Measurements from ENCODE around the gene LMF2. TPM values are rescaled to one million over a fixed set of nuclear protein-coding genes. Genes with fewer than 3 reads are reported as not detected.

LMF2 gene
- total and polyA plus RNA-seq, 2 of the 8 experiments (the other 6 are each of a cell fraction or from before 2014, with no cell fraction given): 34.3 to 62.9 TPM

- H3K9ac ChIP-seq (replicated peaks in 1 of 4; ENCODE audit: extremely low read depth in 1 of 4, low read depth in 3 of 4, low read length in 3 of 4): no peak overlapping the region
These were observed 23.0 kb upstream of the LMF2 start for GRCh38 chr22:50530580-50530876.

More at GRCh38 chr22:50530580-50530876, 23.0 kb upstream of the LMF2 start:
- H2BK120ac ChIP-seq (replicated peaks; ENCODE audit: low read depth, low read length): no peak overlapping the region
- no peak overlapping the region for H3K14ac ChIP-seq (ENCODE audit: insufficient read length)
- POLR2A ChIA-PET (ENCODE audit: partially characterized antibody): no interaction called here
- no peaks in the 10 kb centered on the region for H3K79me1 ChIP-seq (ENCODE audit: low read depth, low read length)
- H4K20me1 ChIP-seq (replicated peaks in 1 of 2; ENCODE audit: control insufficient read depth in 1 of 2, insufficient read depth in 2 of 2, low read length in 2 of 2): peaks cover 5 to 17% of the 10 kb centered on the region in 2 experiments
- peak overlapping the region; percentile 85 for H4K8ac ChIP-seq (ENCODE audit: extremely low read depth, insufficient read depth, low read length)
- H3K27ac ChIP-seq (ENCODE audit: low read depth, low read length): no peak overlapping the region
- peaks cover 0 to 26% (median 10%) of the 10 kb centered on the region in 4 experiments; a peak in 5 of 7 replicates for H3K4me1 ChIP-seq (replicated peaks in 1 of 4; ENCODE audit: control insufficient read depth in 3 of 4, insufficient read depth in 4 of 4, low read length in 3 of 4)
- no peak overlapping the region for H2AFZ ChIP-seq (ENCODE audit: low read length)
- H3K9me3 ChIP-seq (ENCODE audit: insufficient read depth in 2 of 2, low read depth in 1 of 2, low read length in 1 of 2): no peaks in the 10 kb centered on the region
- H3K4me3 ChIP-seq (ENCODE audit: extremely low read depth in 1 of 4, insufficient read depth in 2 of 4, low read depth in 3 of 4, low read length in 4 of 4): peak overlapping the region; percentile 27 to 68 (median 34)
- no peaks in the 10 kb centered on the region for H3K36me3 ChIP-seq (ENCODE audit: control insufficient read depth in 2 of 4, insufficient read depth in 4 of 4, low read length in 3 of 4)
- peaks cover 43 to 70% (median 60%) of the 10 kb centered on the region in 4 experiments for H3K27me3 ChIP-seq (replicated peaks in 1 of 4; ENCODE audit: control insufficient read depth in 3 of 4, extremely low read depth in 1 of 4, insufficient read depth in 3 of 4, low read length in 3 of 4)
- H4K91ac ChIP-seq (replicated peaks; ENCODE audit: insufficient read length, low read length): no peak overlapping the region
- H2BK15ac ChIP-seq (ENCODE audit: low read length): peak overlapping the region; percentile 46; the same call in 1 of the 2 replicates
- no peak overlapping the region for H4K5ac ChIP-seq (ENCODE audit: insufficient read length, low read depth, low read length)
- H3K79me2 ChIP-seq (ENCODE audit: control insufficient read depth in 1 of 2, insufficient read depth in 2 of 2, low read length in 2 of 2): no peaks in the 10 kb centered on the region
- no peak overlapping the region for H3K4ac ChIP-seq (replicated peaks; ENCODE audit: insufficient read length, low read depth, low read length)
- TF ChIP-seq KDM4A (IDR thresholded peaks at IDR 0.05; ENCODE audit: low read depth, low read length, severe bottlenecking) (peak; percentile 55), EP300 (IDR thresholded peaks at IDR 0.05; ENCODE audit: borderline replicate concordance in 1 of 2, low read depth in 2 of 2, low read length in 2 of 2) (no peak), ASH2L (IDR thresholded peaks at IDR 0.05; ENCODE audit: low read length) (peak; percentile 43), BACH1 (IDR thresholded peaks at IDR 0.05; ENCODE audit: low read length) (no peak), FOSL1 (IDR thresholded peaks at IDR 0.05; ENCODE audit: insufficient read depth, low read depth, low read length) (no peak)
- H3K18ac ChIP-seq (ENCODE audit: extremely low read depth, low read length): no peak overlapping the region; the same call in 1 of the 2 replicates
- no peak overlapping the region for H3K56ac ChIP-seq (replicated peaks; ENCODE audit: insufficient read length, low read depth, low read length)
- H3K23me2 ChIP-seq (ENCODE audit: low read depth, low read length): peaks cover 25% of the 10 kb centered on the region; the same call in 1 of the 2 replicates
- 7% methylated on average over 13 of the region's 21 CpGs; no CpG with 5 or more reads in 1 of the 2 experiments for WGBS, 2 experiments (ENCODE audit: extremely low coverage in 1 of 2, insufficient coverage in 1 of 2, insufficient read length in 1 of 2, insufficient replicate concordance in 2 of 2, low coverage in 1 of 2, low lambda C conversion rate in 2 of 2, missing lambda C conversion rate in 1 of 2)
- no peak overlapping the region for H2BK5ac ChIP-seq (ENCODE audit: low read depth, low read length)
- FAIRE-seq: no peak
- no peak overlapping the region for H3K23ac ChIP-seq (ENCODE audit: insufficient read length)
- no peak for DNase-seq (ENCODE audit: low read depth in 1 of 2, low spot score in 2 of 2)
- H2BK12ac ChIP-seq (ENCODE audit: low read depth, low read length): no peak overlapping the region
- H3K4me2 ChIP-seq (ENCODE audit: insufficient read depth in 1 of 2, low read depth in 2 of 2, low read length in 2 of 2): peak overlapping the region; percentile 51 to 92
- H2AK5ac ChIP-seq (ENCODE audit: low read depth, low read length): no peak overlapping the region
- CTCF ChIA-PET (ENCODE audit: partially characterized antibody): no interaction called here
- no peak overlapping the region for H2BK20ac ChIP-seq (ENCODE audit: low read length)

All from H1 (cell line).